GM18511 (cell line): ENCODE measurements around the gene BBOX1.
"Not testable (repeated sequence)": the region's sequence is repeated elsewhere in the genome, so short reads cannot be mapped to it uniquely, and the experiment has no call there.

Experiments used
- ATAC-seq: cut with Tn5 transposase; IDR thresholded peaks from one replicate; pipeline ENCODE4 v1.9.1; 2021; ENCODE audit warnings: mild to moderate bottlenecking, moderate library complexity; ENCODE audit not compliant: unreplicated experiment

The BBOX1 gene

GRCh38 chr11:27040302-27041115, at the start of gene BBOX1:
Gene BBOX1 (plus strand): TSS chr11:27040815. CDS start chr11:27055431, 14,616 bp downstream.
- no peak for ATAC-seq

DNA sequence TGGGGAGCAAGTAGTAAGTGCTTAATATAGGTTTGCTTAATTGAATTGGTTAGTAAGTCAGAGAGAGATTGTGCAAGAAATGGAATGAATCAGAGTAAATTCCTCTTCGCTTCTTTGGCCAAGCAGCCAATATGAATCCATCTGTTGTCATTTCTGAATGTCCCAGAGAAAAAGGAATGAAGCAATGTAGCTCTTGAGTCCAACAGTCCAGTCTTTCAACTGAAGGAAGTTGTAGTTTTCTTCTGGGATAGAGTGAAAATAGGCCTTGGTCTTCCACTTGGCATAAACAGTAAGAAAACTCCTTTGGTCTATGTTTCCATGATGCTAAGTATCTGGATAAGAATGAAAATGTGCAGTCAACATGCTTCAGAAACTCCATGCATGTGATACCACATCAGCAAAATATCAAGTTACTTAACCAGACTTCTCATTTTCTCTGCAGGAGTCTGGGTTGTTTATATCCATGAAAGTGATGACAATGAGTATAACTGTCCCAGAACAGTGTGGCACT, 48.5 kb upstream of the BBOX1 start:
- no peak for ATAC-seq

DNA sequence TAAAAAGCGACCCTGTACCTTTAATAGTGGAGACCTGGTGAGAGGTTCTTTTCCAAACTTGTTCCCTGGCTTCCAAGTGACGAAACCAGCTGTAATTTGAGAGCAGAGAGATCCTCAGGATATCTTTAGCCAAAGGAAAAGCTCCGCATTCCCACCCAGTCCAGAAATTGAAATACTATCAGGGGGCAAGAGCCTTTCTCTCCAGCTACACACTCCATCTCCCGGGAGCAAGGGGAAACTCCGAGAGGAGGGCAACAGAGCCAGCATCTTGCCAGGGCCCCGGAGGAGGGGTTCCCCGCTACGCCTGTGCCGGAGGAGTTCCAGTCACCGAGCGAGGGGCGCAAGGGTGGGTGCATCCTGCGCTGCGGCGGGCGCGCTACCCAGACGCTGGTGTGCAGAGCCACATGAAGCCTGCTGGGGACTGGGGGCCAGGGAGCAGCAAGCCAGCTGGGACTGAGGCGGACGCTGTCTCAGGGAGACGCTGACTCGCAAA, 46.6 kb upstream of the BBOX1 start, which contains the start of gene FIBIN:
Gene FIBIN (plus strand): TSS at position 148 of the 493 bp plus-strand sequence. CDS start 415 bp downstream, outside the sequence.
- no peak for ATAC-seq

- ATAC-seq = no peak
Observed at GRCh38 chr11:26994631-26995095, 46.0 kb upstream of the BBOX1 start.

GRCh38 chr11:26995701-26996460, 44.7 kb upstream of the BBOX1 start:
- no peak for ATAC-seq

GRCh38 chr11:26997378-26997777, 43.2 kb upstream of the BBOX1 start:
- no peak for ATAC-seq

- not testable (repeated sequence) for ATAC-seq
Observed at GRCh38 chr11:27001136-27001730, 39.4 kb upstream of the BBOX1 start.

GRCh38 chr11:27002431-27002830, 38.2 kb upstream of the BBOX1 start:
- ATAC-seq = no peak

DNA sequence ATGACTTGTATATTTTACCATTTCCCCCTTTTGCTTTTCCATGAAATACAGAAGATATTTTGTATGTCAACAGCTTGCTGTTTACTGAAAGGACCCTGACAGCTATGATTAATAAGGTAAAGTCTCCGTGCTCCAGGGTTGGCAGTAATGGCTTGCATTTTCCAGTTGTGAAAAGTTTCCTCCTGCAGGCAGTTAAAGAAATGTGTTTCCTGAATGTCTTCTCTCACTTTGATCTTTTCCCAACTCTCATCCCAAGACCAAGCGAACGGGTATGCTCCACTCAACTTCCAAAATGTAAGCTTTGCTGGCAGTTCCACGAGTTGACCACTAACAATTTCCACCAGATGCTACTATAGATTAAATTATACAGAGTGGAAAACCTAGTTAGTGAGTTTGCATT, 37.8 kb upstream of the BBOX1 start:
- ATAC-seq = no peak

DNA sequence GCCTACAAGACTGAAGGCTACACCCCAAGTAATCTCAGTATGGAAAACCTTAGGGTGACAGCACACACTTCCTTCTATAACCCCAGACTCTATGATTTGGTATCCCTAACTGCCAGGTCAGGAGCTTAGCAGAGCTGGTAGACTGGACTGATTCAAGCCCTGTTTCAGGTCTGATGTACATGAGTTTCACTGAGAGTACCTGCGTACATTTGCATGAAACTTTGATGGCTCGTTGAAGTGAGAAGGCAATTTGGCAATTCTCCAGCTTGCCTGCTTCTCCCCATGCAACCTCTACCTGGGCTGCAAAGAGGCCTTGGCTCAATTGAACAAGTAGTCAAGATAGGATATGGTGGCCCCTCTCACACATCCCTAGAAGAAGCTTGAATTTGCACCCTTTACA, 36.5 kb upstream of the BBOX1 start:
- ATAC-seq = no peak

GRCh38 chr11:27008811-27009535, 31.6 kb upstream of the BBOX1 start:
- no peak for ATAC-seq

GRCh38 chr11:27011560-27012233, 28.9 kb upstream of the BBOX1 start:
- no peak for ATAC-seq

DNA sequence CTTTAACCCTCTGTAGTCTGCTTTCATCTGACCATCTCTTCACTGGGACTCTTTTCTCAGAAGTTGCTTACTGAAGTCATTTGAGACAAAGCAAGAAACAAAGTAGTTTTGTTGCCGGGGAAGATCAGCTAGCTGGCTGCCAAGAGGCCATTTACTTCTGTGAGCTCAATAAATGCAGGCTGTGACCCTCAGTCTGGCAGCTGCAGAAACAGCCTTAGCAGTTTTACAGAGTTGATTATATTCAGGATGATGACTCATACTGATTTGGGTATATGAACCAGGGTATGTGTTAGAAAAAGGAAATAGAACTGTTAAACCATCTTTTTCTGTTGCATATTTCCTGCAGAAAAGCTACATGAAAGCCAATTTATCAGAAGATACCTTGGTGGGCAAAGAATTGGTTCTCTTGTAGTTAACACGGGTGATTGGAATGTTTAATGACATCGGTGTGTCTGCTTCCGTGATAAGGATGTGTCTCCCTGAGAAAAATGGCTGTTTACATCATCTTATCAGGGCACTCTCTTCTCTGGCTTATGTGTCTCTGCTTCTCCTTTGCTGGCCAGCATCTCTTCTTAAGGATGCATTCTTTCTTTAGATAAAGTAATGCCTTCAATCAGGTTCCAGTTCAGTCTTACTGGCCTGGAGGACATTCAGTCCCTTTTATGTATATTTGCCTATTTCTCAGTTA, 28.2 kb upstream of the BBOX1 start:
- no peak for ATAC-seq

GRCh38 chr11:27013781-27014361, 26.7 kb upstream of the BBOX1 start:
- ATAC-seq = no peak

DNA sequence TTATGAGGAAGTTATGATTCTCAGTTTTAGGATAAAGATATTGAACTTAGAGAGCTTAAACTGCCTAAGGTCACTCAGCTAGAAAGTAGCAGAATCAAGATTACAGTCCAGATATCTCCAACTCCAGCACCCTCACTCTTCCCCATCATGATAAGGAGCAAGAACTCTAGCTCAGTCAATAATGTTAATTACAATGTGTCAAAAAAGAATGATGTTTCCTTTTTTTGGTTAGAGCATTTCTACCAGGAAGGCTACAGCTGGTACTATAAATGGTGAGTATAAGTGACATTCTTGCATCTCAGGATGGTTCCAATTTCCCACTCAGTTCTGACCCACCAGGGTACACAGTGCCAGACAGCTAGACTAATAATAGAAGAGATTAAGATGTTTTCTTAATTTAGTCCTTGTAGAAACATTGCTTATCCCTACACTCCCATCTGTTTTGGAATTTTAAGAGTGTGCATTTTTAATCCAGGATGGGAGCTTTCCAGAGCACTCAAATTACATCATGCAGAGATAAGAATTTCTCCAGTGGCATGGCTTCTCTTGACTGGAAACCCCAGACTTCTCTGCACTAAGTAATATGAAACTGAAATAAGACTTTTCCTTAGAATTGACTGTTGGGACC, 21.6 kb upstream of the BBOX1 start:
- ATAC-seq = no peak

GRCh38 chr11:27020751-27021150, 19.9 kb upstream of the BBOX1 start:
- ATAC-seq = no peak

- no peak for ATAC-seq
Observed at GRCh38 chr11:27022659-27023251, 17.9 kb upstream of the BBOX1 start.

DNA sequence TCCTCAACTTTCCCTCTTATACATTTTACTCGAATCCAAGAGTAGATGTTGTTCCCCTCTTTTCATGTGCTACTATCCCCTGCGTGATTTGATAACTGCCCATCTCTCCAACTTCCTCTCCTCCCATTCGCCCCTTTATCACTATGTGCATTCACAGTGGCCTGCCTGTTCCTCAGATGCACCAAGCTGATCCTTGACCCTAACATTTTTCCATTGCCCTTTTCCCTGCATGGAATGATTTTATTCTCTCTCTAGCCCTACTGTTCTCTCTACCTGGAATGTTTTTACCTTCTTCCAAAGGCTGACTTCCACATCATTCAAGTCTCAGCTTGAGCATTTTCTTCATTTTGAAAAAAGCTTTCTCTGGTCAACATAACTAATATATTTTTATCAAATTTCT, 15.8 kb upstream of the BBOX1 start:
- no peak for ATAC-seq
